A673 (cell line): Measurements from ENCODE around the gene VPS29. TPM values are rescaled to one million over a fixed set of nuclear protein-coding genes. Genes with fewer than 3 reads are reported as not detected.

Experiments
- BruUV-seq: library from RNA; stranded (reverse); fragments of 400-500 nt; replicated peaks from 2 replicates; lab custom pipeline; 2021; lab: Mats Ljungman, UMichigan
- CTCF ChIA-PET: fragments of 300-600 bp; sonication (Branson Sonifier 250); formaldehyde crosslinking; loops from one replicate; lab custom pipeline; 2022; ENCODE audit warnings: antibody characterized with exemption; lab: Charles Lee
- POLR2A ChIA-PET: fragments of 300-600 bp; sonication (Branson Sonifier 250); formaldehyde crosslinking; loops from one replicate; lab custom pipeline; 2022; ENCODE audit warnings: antibody characterized with exemption; ENCODE audit not compliant: low non-redundant PET; lab: Charles Lee
- DNase-seq: peaks from one replicate; pipeline ENCODE4 v3.0.0-alpha.2; 2015; ENCODE audit warnings: low spot score
- H3K27ac ChIP-seq: fragments of 200-600 bp; sonication (generic); 2 replicates; pipeline ENCODE4 v1.5.1; 2016; ENCODE audit warnings: mixed run types, low read depth, mild to moderate bottlenecking, mixed read lengths, antibody characterized with exemption, low read length; ENCODE audit not compliant: poor library complexity, severe bottlenecking
- H3K27me3 ChIP-seq: fragments of 200-600 bp; sonication (generic); replicated peaks from 2 replicates; pipeline ENCODE4 v1.6.1; 2017; ENCODE audit warnings: mixed run types, low read depth, mild to moderate bottlenecking, mixed read lengths, antibody characterized with exemption, low read length; ENCODE audit not compliant: insufficient read depth, poor library complexity
- H3K36me3 ChIP-seq: fragments of 200-600 bp; sonication (generic); 2 replicates; pipeline ENCODE4 v1.6.1; 2016; ENCODE audit warnings: mixed run types, mild to moderate bottlenecking, mixed read lengths, antibody characterized with exemption, low read length; ENCODE audit not compliant: insufficient read depth, poor library complexity, severe bottlenecking
- H3K4me1 ChIP-seq: fragments of 200-600 bp; sonication (generic); 2 replicates; pipeline ENCODE4 v1.6.1; 2017; ENCODE audit warnings: mixed run types, mild to moderate bottlenecking, mixed read lengths, antibody characterized with exemption, low read length; ENCODE audit not compliant: insufficient read depth, poor library complexity, severe bottlenecking
- H3K4me3 ChIP-seq: fragments of 200-600 bp; sonication (generic); 2 replicates; pipeline ENCODE4 v1.5.1; 2016; ENCODE audit warnings: low read depth, mixed run types, mild to moderate bottlenecking, mixed read lengths, low read length; ENCODE audit not compliant: poor library complexity, severe bottlenecking
- H3K9me3 ChIP-seq: fragments of 200-600 bp; sonication (generic); 2 replicates; pipeline ENCODE4 v1.6.1; 2016; ENCODE audit warnings: mixed run types, low read depth, mild to moderate bottlenecking, mixed read lengths, antibody characterized with exemption, low read length; ENCODE audit not compliant: poor library complexity, severe bottlenecking
- EZH2 ChIP-seq: fragments of 200-600 bp; sonication (generic); IDR thresholded peaks from 2 replicates; pipeline ENCODE4 v1.6.1; 2017; ENCODE audit warnings: borderline replicate concordance, low read depth, mild to moderate bottlenecking, mixed read lengths, antibody characterized with exemption, low read length; ENCODE audit not compliant: poor library complexity, severe bottlenecking
- intact Hi-C: fragments of 100-400 bp; cut with micrococcal nuclease; formaldehyde crosslinking; loops from one replicate; pipeline ENCODE4 v1.10.0; 2022; ENCODE audit not compliant: unreplicated experiment
- total RNA-seq: library from RNA; stranded (reverse); gene quantifications from 2 replicates; pipeline ENCODE4 v1.2.3, GENCODE V29; 2021
- TF ChIP-seq, protein P1 (sequence below): fragments of 300-800, 200-600 bp; sonication (generic); conservative IDR thresholded peaks from 2 replicates; pipeline ENCODE4 v1.5.1; 2017; ENCODE audit warnings: low read depth, mild to moderate bottlenecking, antibody characterized with exemption, low read length, moderate library complexity, mixed read lengths

VPS29 gene
- total RNA-seq, 1 experiment from 2014 or later, result 147 TPM

DNA sequence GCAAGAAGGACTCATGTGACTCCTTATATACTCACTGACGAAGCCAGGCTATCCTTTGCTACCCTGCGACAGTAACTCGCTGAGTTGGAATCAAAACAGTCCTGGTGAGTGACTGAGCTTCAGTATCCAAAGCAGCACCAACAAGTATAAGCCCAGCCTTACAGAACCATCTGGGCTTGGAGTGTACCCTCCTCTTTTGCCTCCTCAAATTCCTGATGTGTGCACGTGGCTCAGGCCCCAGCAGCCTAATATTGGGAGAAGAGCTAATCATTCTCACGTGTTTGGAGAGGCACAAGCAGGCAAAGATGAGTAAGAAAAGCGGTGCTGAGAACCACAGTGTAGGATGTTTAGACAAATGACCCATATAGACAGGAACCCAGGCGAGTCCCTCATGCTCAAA is 46.8 kb upstream of the VPS29 start:
- TF ChIP-seq, protein P1, sequence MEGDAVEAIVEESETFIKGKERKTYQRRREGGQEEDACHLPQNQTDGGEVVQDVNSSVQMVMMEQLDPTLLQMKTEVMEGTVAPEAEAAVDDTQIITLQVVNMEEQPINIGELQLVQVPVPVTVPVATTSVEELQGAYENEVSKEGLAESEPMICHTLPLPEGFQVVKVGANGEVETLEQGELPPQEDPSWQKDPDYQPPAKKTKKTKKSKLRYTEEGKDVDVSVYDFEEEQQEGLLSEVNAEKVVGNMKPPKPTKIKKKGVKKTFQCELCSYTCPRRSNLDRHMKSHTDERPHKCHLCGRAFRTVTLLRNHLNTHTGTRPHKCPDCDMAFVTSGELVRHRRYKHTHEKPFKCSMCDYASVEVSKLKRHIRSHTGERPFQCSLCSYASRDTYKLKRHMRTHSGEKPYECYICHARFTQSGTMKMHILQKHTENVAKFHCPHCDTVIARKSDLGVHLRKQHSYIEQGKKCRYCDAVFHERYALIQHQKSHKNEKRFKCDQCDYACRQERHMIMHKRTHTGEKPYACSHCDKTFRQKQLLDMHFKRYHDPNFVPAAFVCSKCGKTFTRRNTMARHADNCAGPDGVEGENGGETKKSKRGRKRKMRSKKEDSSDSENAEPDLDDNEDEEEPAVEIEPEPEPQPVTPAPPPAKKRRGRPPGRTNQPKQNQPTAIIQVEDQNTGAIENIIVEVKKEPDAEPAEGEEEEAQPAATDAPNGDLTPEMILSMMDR, result no peak
- TF ChIP-seq EZH2, result no peak
- Histone ChIP-seq H3K4me1 (peaks cover 33% of the 10 kb centered on the region), H3K9me3 (no peaks in the 10 kb centered on the region), H3K4me3 (no peak overlapping the region), H3K27me3 (no peaks in the 10 kb centered on the region), H3K36me3 (peaks cover 15% of the 10 kb centered on the region), H3K27ac (peak overlapping the region; percentile 29)
- BruUV-seq, result no TSS peak
- ChIA-PET CTCF (no interaction called here), POLR2A (no interaction called here)
- intact Hi-C loops, result loop anchor here (5.0 kb wide), 1 partner anchor 81 kb away; the partner anchor contains the start of genes FAM216A and GPN3
- DNase-seq, result no peak

DNA sequence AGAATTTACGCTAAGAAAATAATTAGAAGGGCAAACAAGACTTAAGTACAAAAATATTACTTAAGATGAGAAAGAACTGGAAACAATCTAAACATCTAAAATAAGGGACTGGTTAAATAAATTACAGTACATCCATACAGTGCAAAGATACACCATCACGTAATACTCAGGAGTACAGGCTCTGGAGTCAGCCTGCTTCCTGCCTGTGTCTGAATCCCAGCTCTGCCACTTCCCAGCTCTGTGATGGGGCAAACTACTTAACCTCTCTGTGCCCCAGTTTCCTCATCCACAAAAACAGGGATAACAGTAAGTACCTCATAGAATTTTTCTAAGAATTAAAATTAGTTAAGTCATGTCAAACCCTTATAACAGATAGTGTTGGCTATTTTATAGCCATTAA is 45.2 kb upstream of the VPS29 start:
- intact Hi-C loops, result loop anchor here (5.0 kb wide), 1 partner anchor 80 kb away; the partner anchor contains the start of genes FAM216A and GPN3
- no peak for DNase-seq
- TF ChIP-seq EZH2, result no peak
- TF ChIP-seq, protein P1, result no peak
- no TSS peak for BruUV-seq
- peaks cover 15% of the 10 kb centered on the region for H3K36me3 ChIP-seq
- no peaks in the 10 kb centered on the region for H3K9me3 ChIP-seq
- H3K27me3 ChIP-seq, result no peaks in the 10 kb centered on the region
- no peak overlapping the region for H3K4me3 ChIP-seq
- ChIA-PET CTCF (no interaction called here), POLR2A (no interaction called here)
- no peak overlapping the region for H3K27ac ChIP-seq
- H3K4me1 ChIP-seq, result peaks cover 49% of the 10 kb centered on the region

DNA sequence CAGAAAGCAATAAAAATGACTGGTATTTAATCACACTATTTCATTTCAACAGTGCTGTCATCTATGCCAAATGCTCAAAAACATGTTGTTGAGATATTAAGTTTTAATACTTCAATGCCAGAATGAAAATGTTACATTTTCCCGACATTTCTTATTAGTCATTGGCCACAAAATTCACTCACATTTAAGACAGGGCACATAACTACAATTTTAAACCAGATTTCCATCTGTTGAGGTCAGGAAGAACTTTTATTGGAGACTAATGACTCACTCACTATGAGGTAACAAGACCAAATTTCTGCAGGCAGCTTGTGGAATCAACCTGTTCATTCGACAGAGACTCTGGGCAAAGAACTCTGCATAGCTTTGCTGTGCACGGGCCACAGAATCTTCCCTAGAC is 44.4 kb upstream of the VPS29 start:
- POLR2A ChIA-PET, result no interaction called here
- intact Hi-C loops, result loop anchor here (5.0 kb wide), 1 partner anchor 79 kb away; the partner anchor contains the start of genes FAM216A and GPN3

More for the DNA sequence above, 44.4 kb upstream of the VPS29 start:
- TF ChIP-seq EZH2, result no peak
- TF ChIP-seq, protein P1, result no peak
- no peaks in the 10 kb centered on the region for H3K27me3 ChIP-seq
- peaks cover 50% of the 10 kb centered on the region for H3K4me1 ChIP-seq
- CTCF ChIA-PET, result no interaction called here
- H3K4me3 ChIP-seq, result no peak overlapping the region
- peak; percentile 54 for DNase-seq
- no TSS peak for BruUV-seq
- peak overlapping the region; percentile 70 for H3K27ac ChIP-seq
- peaks cover 11% of the 10 kb centered on the region for H3K36me3 ChIP-seq
- H3K9me3 ChIP-seq, result no peaks in the 10 kb centered on the region
